Transverse colon (tissue), 4 donors: ENCODE data around the gene TSTD1. TPM values are rescaled to one million over a fixed set of nuclear protein-coding genes. Genes with fewer than 3 reads are reported as not detected.
"Not testable (repeated sequence)": the region's sequence is repeated elsewhere in the genome, so short reads cannot be mapped to it uniquely, and the experiment has no call there.

ENCODE experiments used
- DNase-seq: peaks from one replicate; pipeline ENCODE4 v3.0.0-alpha.2; 2019
- H3K27ac ChIP-seq, 4 donors: fragments of 200-600 bp; sonication (generic); 2 replicates each; pipeline ENCODE4 v1.5.1; 2016 to 2018; ENCODE audit warnings: inconsistent platforms in 4 of 4
- H3K27me3 ChIP-seq: fragments of 200-600 bp; sonication (generic); 2 replicates; pipeline ENCODE4 v1.5.1; 2017; ENCODE audit warnings: inconsistent platforms
- H3K36me3 ChIP-seq, 4 donors: fragments of 200-600 bp; sonication (generic); 2 replicates each; pipeline ENCODE4 v1.5.1; 2017 to 2019; ENCODE audit warnings: inconsistent platforms in 4 of 4
- H3K4me1 ChIP-seq, 4 donors: fragments of 200-600 bp; sonication (generic); 2 replicates each; pipeline ENCODE4 v1.5.1; 2017 to 2020; ENCODE audit warnings: inconsistent platforms in 4 of 4
- H3K4me3 ChIP-seq, 4 donors: fragments of 200-600 bp; sonication (generic); 1 replicate in 1 of 4; 2 replicates in 3 of 4; pipeline versions ENCODE4 v1.5.1 to v1.6.1; 2017 to 2019; ENCODE audit warnings: inconsistent platforms in 4 of 4
- H3K9me3 ChIP-seq, 2 donors: fragments of 200-600 bp; sonication (generic); 2 replicates each; pipeline ENCODE4 v1.5.1; 2017 to 2019; ENCODE audit warnings: inconsistent platforms in 2 of 2
- EP300 ChIP-seq: sonication (generic); formaldehyde crosslinking; IDR thresholded peaks from one replicate; pipeline ENCODE4 v1.6.1; 2017; ENCODE audit warnings: antibody characterized with exemption, low read depth
- POLR2A ChIP-seq: fragments of 450-650 bp; IDR thresholded peaks from one replicate; pipeline ENCODE4 v1.6.1; 2016; ENCODE audit warnings: antibody characterized with exemption, mild to moderate bottlenecking, moderate library complexity
- POLR2AphosphoS5 ChIP-seq, 3 donors: sonication (generic); formaldehyde crosslinking; IDR thresholded peaks; one replicate each; pipeline ENCODE4 v1.6.1; 2016; ENCODE audit warnings: antibody characterized with exemption in 3 of 3
- WGBS, 2 donors: methylation state at CpG; one replicate each; pipeline ENCODE4 v1.1.5; 2018; ENCODE audit warnings: low coverage in 1 of 2; 5-methylcytosine and 5-hydroxymethylcytosine counted together
- in situ Hi-C, 4 donors: fragments of 200-750 bp; cut with MboI; loops; one replicate each; pipeline versions ENCODE4 v1.15.0 to v1.15.1; 2017; ENCODE audit warnings: low sequenced_read_pairs in 3 of 4, low pct_ligation_motif_present in 1 of 4, low pct_unique_long_range_greater_than_20kb in 1 of 4
- intact Hi-C: fragments of 100-400 bp; cut with DNase I; formaldehyde crosslinking; loops from one replicate; pipeline ENCODE4 v1.15.1; 2023; ENCODE audit warnings: low total_unique reads
- total RNA-seq, 4 donors: library from RNA; depleted of rRNA; stranded (reverse); fragments of >200 nt; gene quantifications; one replicate each; pipeline ENCODE4 v1.1.0, GENCODE V29; 2016
- TF ChIP-seq, protein P1 (sequence below), 5 experiments: fragments of 200-600 bp in 3 of 5; fragments of 450-650 bp in 2 of 5; sonication (generic) in 3 of 5; IDR thresholded peaks; 1 replicate in 2 of 5; 2 replicates in 3 of 5; pipeline ENCODE4 v1.5.1; 2016 to 2017; ENCODE audit warnings: antibody characterized with exemption in 5 of 5, inconsistent platforms in 3 of 5, mild to moderate bottlenecking in 2 of 5, moderate library complexity in 1 of 5

TSTD1 gene
- total RNA-seq, 4 donors from 2014 or later, result 104 to 224 (median 191) TPM

DNA sequence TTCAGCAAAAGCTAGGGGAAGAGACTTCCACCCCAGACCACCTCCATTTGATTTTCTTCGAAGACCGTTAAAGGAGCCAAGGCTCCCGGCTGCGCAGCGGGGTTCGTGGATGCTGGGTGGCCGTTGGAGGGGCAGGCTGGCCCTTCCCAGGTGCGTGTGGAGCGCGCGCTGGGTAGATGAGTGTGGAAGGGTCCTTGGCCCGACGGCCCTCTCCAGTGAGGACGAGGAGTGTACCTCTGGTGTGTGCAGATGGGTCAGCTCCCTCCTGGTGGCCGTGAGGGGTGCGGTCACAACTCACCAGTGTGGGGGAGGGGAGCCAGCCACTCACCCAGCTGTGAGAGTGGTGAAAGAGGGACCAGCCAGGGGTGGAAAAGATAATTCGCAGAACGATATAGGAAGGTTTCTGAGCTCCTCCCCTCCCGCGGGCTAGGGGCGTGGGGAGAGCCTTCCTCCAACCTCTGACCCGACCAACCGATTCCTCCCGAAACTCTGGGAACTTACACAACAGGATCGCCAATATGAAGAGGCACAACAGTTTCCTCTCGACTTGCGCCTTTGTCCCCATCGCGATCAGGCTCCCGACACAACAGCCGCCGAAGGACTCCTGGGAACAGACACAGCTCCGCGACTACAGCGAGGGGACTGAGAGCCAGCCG is 18.1 kb downstream of the TSTD1 start, which contains the start of gene F11R:
Gene F11R, minus strand, starts transcription at position 644 of the 656 bp plus-strand sequence. Its CDS starts 79 bp downstream, at position 565.
- peak within 1 kb of the TSS; percentile 50 to 69 (median 54) for H3K4me3 ChIP-seq
- 3% methylated on average over 36 of the region's 36 CpGs; no CpG with 5 or more reads in 1 of the 2 donors for WGBS, 2 donors
- no peaks in the 10 kb centered on the region for H3K36me3 ChIP-seq
- no peaks in the 10 kb centered on the region for H3K27me3 ChIP-seq
- peaks cover 0 to 35% (median 24%) of the 10 kb centered on the region in 4 donors for H3K4me1 ChIP-seq
- DNase-seq, result peak; percentile 75
- in situ Hi-C loops, result no loop called here
- intact Hi-C loops, result no loop called here
- H3K27ac ChIP-seq, result peak within 1 kb of the TSS; percentile 82 to 90 (median 90)
- no peaks in the 10 kb centered on the region for H3K9me3 ChIP-seq
- TF ChIP-seq EP300 (no peak), POLR2A (peak; percentile 89), POLR2AphosphoS5 (IDR thresholded peaks at IDR 0.05) (peak; percentile 2 to 56 (median 4))
- TF ChIP-seq, protein P1, sequence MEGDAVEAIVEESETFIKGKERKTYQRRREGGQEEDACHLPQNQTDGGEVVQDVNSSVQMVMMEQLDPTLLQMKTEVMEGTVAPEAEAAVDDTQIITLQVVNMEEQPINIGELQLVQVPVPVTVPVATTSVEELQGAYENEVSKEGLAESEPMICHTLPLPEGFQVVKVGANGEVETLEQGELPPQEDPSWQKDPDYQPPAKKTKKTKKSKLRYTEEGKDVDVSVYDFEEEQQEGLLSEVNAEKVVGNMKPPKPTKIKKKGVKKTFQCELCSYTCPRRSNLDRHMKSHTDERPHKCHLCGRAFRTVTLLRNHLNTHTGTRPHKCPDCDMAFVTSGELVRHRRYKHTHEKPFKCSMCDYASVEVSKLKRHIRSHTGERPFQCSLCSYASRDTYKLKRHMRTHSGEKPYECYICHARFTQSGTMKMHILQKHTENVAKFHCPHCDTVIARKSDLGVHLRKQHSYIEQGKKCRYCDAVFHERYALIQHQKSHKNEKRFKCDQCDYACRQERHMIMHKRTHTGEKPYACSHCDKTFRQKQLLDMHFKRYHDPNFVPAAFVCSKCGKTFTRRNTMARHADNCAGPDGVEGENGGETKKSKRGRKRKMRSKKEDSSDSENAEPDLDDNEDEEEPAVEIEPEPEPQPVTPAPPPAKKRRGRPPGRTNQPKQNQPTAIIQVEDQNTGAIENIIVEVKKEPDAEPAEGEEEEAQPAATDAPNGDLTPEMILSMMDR (IDR thresholded peaks at IDR 0.05), result peak in 4 of 5 experiments; percentile 5 to 75 (median 47)

DNA sequence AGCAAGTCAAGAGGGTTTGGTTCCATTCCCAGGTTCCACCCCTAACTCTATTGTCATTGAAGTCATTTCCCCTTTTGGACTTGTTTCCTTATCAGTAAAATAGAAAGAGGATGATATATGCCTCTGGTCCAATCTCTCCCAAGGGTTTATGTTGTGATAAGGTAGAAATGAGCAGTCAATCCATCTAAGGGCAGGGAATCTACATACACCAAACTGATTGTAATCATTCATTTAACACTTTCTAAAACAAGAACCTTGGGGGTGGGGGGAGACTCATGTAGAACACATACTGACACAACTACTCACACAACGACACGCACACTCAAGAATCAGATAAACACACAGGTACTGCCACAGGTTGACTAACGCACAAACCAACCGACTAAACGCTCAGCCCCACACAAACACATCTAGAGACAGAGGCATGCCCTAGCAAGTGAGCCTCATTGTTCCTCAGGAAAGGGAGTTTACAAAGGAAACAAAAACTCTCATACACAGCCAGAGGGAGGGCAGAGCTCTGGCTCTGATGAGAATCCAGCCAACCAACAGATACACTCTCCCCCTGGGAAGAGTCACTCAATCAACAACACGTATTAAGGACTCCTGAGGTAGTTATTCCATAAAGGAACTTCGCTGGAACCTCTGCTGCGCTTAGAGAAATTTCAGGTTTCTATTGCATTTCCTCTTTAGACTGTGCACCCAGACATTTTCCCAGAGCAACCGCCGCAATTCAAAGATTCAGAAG is 18.8 kb downstream of the TSTD1 start:
- H3K4me3 ChIP-seq, result peak overlapping the region; percentile 50 to 69 (median 54)
- 0 to 19% methylated on average over 2 to 10 of the region's 10 CpGs for WGBS, 2 donors
- no peaks in the 10 kb centered on the region for H3K9me3 ChIP-seq
- no peaks in the 10 kb centered on the region for H3K36me3 ChIP-seq
- H3K27me3 ChIP-seq, result no peaks in the 10 kb centered on the region
- TF ChIP-seq, protein P1 (IDR thresholded peaks at IDR 0.05), result no peak
- TF ChIP-seq POLR2A, result peak; percentile 4
- DNase-seq, result no peak
- in situ Hi-C loops, result no loop called here
- H3K27ac ChIP-seq, result peak overlapping the region; percentile 82 to 90 (median 90)
- intact Hi-C loops, result no loop called here
- peaks cover 0 to 41% (median 27%) of the 10 kb centered on the region in 4 donors for H3K4me1 ChIP-seq

DNA sequence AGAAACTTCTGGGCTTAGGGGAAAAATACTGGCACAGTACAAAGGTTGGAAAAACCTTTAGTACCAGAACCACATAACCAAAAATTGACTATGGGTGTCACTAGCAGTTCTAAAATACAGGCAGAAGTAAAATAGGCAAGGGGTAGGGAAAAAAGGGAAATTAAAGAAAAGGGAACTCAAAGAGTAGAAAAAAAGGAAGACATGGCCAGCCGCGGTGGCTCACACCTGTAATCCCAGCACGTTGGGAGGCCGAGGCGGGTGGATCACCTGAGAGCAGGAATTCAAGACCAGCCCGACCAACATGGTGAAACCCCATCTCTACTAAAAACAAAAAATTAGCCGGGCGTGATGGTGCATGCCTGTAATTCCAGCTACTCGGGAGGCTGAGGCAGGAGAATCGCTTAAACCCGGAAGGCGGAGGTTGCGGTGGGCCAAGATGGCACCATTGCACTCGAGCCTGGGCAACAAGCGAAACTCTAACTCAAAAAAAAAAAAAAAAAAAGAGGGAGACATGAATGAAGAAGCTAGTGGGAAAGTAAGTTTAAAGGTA is 19.6 kb downstream of the TSTD1 start:
- 64 to 89% methylated on average over 7 to 15 of the region's 15 CpGs for WGBS, 2 donors
- DNase-seq, intact Hi-C loops, in situ Hi-C loops, H3K27me3 ChIP-seq, H3K9me3 ChIP-seq, H3K36me3 ChIP-seq: not testable (repeated sequence)
- Histone ChIP-seq H3K4me1 (peaks cover 6 to 49% (median 33%) of the 10 kb centered on the region in 4 donors), H3K27ac (peak overlapping the region; percentile 82 to 90 (median 90)), H3K4me3 (peak overlapping the region in 1 of 4 donors; percentile 19)

DNA sequence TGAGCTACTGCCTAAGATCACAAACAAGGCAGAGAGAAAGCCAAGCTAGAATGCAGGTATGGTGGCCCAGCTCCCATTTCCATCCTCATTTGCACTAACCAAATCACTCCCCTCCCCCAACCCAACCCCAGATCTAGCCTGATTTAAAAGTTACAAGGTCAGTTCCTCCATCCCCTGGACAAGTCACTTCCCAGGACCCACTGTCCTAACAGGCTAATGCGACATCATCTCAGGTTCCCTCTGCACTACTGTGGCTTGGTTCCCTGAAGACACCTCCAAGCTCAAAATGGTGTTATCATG is 20.2 kb downstream of the TSTD1 start:
- TF ChIP-seq, protein P1 (IDR thresholded peaks at IDR 0.05), result no peak
- TF ChIP-seq POLR2AphosphoS5 (IDR thresholded peaks at IDR 0.05) (no peak), POLR2A (no peak), EP300 (no peak)
- Histone ChIP-seq H3K4me3 (no peak overlapping the region), H3K4me1 (peaks cover 8 to 51% (median 36%) of the 10 kb centered on the region in 4 donors)

More for the DNA sequence above, 20.2 kb downstream of the TSTD1 start:
- no peak for DNase-seq
- no peaks in the 10 kb centered on the region for H3K9me3 ChIP-seq
- 83% methylated on average over 1 of the region's 1 CpG; no CpG with 5 or more reads in 1 of the 2 donors for WGBS, 2 donors
- intact Hi-C loops (no loop called here), in situ Hi-C loops (no loop called here)
- H3K27me3 ChIP-seq, result no peaks in the 10 kb centered on the region
- no peaks in the 10 kb centered on the region for H3K36me3 ChIP-seq
- H3K27ac ChIP-seq, result peak overlapping the region; percentile 82 to 90 (median 90)
